Measurements from ENCODE around the gene CMTM6.
A peak's percentile ranks its signal among the peaks of the same experiment; 100 is the strongest.

DNA sequence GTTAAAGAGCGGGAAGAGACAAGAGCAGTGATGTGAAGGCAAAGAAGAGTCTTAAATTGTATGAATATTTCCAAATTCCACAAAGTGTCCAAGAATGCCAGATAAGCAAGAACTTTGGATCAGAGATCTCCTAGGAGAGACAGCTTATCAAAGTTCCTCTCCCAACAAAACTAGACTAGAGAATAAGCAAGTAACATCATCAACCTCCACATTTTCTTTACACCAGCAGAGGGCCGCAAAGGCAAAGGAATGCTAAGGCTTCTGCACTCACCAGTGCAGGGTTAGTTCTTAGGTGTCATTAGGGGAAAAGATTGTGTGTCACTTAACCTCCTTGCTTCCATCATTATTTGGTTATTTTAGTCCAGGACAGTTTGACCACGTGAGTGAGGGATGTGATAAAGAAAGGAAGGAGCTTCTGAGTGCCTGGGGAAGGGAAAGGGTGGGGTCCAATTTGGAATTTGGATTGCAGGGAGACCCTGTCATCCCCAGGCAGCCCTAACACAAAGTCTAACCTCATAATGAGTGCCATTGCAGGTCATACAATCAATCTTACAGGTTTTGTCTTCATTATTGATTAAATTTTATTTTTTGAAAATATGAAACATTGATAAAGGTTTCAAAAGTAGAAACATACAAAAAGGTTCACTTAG, 7.5 kb upstream of the CMTM6 start:
- TF ChIP-seq EZH2 (IDR thresholded peaks at IDR 0.05; ENCODE audit: borderline replicate concordance, low read length), result no peak
- TF ChIP-seq, protein P1, sequence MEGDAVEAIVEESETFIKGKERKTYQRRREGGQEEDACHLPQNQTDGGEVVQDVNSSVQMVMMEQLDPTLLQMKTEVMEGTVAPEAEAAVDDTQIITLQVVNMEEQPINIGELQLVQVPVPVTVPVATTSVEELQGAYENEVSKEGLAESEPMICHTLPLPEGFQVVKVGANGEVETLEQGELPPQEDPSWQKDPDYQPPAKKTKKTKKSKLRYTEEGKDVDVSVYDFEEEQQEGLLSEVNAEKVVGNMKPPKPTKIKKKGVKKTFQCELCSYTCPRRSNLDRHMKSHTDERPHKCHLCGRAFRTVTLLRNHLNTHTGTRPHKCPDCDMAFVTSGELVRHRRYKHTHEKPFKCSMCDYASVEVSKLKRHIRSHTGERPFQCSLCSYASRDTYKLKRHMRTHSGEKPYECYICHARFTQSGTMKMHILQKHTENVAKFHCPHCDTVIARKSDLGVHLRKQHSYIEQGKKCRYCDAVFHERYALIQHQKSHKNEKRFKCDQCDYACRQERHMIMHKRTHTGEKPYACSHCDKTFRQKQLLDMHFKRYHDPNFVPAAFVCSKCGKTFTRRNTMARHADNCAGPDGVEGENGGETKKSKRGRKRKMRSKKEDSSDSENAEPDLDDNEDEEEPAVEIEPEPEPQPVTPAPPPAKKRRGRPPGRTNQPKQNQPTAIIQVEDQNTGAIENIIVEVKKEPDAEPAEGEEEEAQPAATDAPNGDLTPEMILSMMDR (IDR thresholded peaks at IDR 0.05; ENCODE audit: low read length), result peak; percentile 93
